Measurements from ENCODE around the gene CGB1. TPM values are rescaled to one million over a fixed set of nuclear protein-coding genes. Genes with fewer than 3 reads are reported as not detected.
A peak's percentile ranks its signal among the peaks of the same experiment; 100 is the strongest.

Gene CGB1
- total and polyA plus RNA-seq, 9 of the 15 experiments (the other 6 are each of a cell fraction or from before 2014, with no cell fraction given) = not detected

- CTCF ChIA-PET (ENCODE audit: low intra/inter-chr PET ratio) = interaction anchor here (0.6 kb wide), 1 partner anchor 54 kb away, joined by 5 read pairs; no protein-coding TSS in a partner anchor
- H3K4me1 ChIP-seq (replicated peaks in 1 of 2; ENCODE audit: control insufficient read depth in 2 of 2, insufficient read depth in 2 of 2, low read length in 2 of 2) = peaks cover 21 to 59% of the 10 kb centered on the region in 2 experiments; a peak in 4 of 5 replicates
- in situ Hi-C loops (cut with MboI) = no loop called here
- peaks cover 23% of the 10 kb centered on the region; the same call in 2 of the 3 replicates for H3K36me3 ChIP-seq (ENCODE audit: control insufficient read depth, insufficient read depth, low read length)
- FAIRE-seq (peak; percentile 75), ATAC-seq (peak; percentile 87), DNase-seq (ENCODE audit: extremely low read depth in 1 of 4, low spot score in 3 of 4) (peak; percentile 91 to 93 (median 91))
- no TSS peak for BruUV-seq (replicated peaks)
- H4K20me1 ChIP-seq (replicated peaks; ENCODE audit: control insufficient read depth, insufficient read depth, low read length) = peaks cover 12% of the 10 kb centered on the region; the same call in 1 of the 2 replicates
- H3K79me2 ChIP-seq (ENCODE audit: control insufficient read depth, insufficient read depth, low read length) = no peaks in the 10 kb centered on the region
- no peak overlapping the region for H3K27ac ChIP-seq (ENCODE audit: extremely low read depth, low read depth, low read length)
- peak overlapping the region in 1 of 2 experiments; percentile 88; a peak in 2 of 4 replicates for H3K9ac ChIP-seq (ENCODE audit: insufficient read depth in 1 of 2, low read depth in 2 of 2, low read length in 2 of 2)
- H3K4me2 ChIP-seq (ENCODE audit: insufficient read depth, low read length) = peak overlapping the region; percentile 76
- peak overlapping the region; percentile 41 for H3K4me3 ChIP-seq
- peak overlapping the region; percentile 62; the same call in 1 of the 2 replicates for H2AFZ ChIP-seq (ENCODE audit: low read depth, low read length)
- POLR2A ChIA-PET = interaction anchor here (0.6 to 1.6 kb wide), 9 partner anchors 9 to 655 kb away, joined by 3 to 5 read pairs (median 3); partner anchors contain the start of gene CGB2
- intact Hi-C loops (cut with micrococcal nuclease) = no loop called here
- H3K27me3 ChIP-seq (ENCODE audit: control insufficient read depth in 2 of 2, insufficient read depth in 2 of 2, low read length in 2 of 2) = no peaks in the 10 kb centered on the region
- WGBS (ENCODE audit: insufficient coverage, low coverage, missing lambda C conversion rate) = 4% methylated on average over 30 of the region's 41 CpGs
- H3K9me3 ChIP-seq (replicated peaks; ENCODE audit: control insufficient read depth, insufficient read depth, low read depth, low read length) = no peaks in the 10 kb centered on the region
- peaks cover 7% of the 10 kb centered on the region for H3K9me1 ChIP-seq (ENCODE audit: control insufficient read depth, insufficient read depth, low read length)
- TF ChIP-seq CHD2 (IDR thresholded peaks at IDR 0.05; ENCODE audit: low read depth, low read length) (peak; percentile 54), RREB1 (CRISPR knock-in tag; IDR thresholded peaks at IDR 0.05) (no peak), MYC (IDR thresholded peaks at IDR 0.05; ENCODE audit: low read depth, low read length) (no peak), MYC (CRISPR knock-in tag; IDR thresholded peaks at IDR 0.05; ENCODE audit: borderline replicate concordance, low read depth) (no peak)
- TF ChIP-seq, protein P1, sequence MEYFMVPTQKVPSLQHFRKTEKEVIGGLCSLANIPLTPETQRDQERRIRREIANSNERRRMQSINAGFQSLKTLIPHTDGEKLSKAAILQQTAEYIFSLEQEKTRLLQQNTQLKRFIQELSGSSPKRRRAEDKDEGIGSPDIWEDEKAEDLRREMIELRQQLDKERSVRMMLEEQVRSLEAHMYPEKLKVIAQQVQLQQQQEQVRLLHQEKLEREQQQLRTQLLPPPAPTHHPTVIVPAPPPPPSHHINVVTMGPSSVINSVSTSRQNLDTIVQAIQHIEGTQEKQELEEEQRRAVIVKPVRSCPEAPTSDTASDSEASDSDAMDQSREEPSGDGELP (CRISPR knock-in tag; IDR thresholded peaks at IDR 0.05; ENCODE audit: borderline replicate concordance) = peak; percentile 21; the same call in 1 of the 2 replicates
- TF ChIP-seq, protein P2, sequence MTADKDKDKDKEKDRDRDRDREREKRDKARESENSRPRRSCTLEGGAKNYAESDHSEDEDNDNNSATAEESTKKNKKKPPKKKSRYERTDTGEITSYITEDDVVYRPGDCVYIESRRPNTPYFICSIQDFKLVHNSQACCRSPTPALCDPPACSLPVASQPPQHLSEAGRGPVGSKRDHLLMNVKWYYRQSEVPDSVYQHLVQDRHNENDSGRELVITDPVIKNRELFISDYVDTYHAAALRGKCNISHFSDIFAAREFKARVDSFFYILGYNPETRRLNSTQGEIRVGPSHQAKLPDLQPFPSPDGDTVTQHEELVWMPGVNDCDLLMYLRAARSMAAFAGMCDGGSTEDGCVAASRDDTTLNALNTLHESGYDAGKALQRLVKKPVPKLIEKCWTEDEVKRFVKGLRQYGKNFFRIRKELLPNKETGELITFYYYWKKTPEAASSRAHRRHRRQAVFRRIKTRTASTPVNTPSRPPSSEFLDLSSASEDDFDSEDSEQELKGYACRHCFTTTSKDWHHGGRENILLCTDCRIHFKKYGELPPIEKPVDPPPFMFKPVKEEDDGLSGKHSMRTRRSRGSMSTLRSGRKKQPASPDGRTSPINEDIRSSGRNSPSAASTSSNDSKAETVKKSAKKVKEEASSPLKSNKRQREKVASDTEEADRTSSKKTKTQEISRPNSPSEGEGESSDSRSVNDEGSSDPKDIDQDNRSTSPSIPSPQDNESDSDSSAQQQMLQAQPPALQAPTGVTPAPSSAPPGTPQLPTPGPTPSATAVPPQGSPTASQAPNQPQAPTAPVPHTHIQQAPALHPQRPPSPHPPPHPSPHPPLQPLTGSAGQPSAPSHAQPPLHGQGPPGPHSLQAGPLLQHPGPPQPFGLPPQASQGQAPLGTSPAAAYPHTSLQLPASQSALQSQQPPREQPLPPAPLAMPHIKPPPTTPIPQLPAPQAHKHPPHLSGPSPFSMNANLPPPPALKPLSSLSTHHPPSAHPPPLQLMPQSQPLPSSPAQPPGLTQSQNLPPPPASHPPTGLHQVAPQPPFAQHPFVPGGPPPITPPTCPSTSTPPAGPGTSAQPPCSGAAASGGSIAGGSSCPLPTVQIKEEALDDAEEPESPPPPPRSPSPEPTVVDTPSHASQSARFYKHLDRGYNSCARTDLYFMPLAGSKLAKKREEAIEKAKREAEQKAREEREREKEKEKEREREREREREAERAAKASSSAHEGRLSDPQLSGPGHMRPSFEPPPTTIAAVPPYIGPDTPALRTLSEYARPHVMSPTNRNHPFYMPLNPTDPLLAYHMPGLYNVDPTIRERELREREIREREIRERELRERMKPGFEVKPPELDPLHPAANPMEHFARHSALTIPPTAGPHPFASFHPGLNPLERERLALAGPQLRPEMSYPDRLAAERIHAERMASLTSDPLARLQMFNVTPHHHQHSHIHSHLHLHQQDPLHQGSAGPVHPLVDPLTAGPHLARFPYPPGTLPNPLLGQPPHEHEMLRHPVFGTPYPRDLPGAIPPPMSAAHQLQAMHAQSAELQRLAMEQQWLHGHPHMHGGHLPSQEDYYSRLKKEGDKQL (CRISPR knock-in tag; IDR thresholded peaks at IDR 0.05; ENCODE audit: borderline replicate concordance) = no peak
- TF ChIP-seq, protein P3, sequence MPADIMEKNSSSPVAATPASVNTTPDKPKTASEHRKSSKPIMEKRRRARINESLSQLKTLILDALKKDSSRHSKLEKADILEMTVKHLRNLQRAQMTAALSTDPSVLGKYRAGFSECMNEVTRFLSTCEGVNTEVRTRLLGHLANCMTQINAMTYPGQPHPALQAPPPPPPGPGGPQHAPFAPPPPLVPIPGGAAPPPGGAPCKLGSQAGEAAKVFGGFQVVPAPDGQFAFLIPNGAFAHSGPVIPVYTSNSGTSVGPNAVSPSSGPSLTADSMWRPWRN (IDR thresholded peaks at IDR 0.05; ENCODE audit: low read depth) = 0 out of 2 replicates have a peak, but pooled peaks have one; percentile 8
Observed at GRCh38 chr19:49019242-49019932, 17.3 kb downstream of the CGB1 start.

All from K562 (cell line).